GM19238 (cell line): Measurements from ENCODE around the gene ZNF48.
A peak's percentile ranks its signal among the peaks of the same experiment; 100 is the strongest.
"Not testable (repeated sequence)": the region's sequence is repeated elsewhere in the genome, so short reads cannot be mapped to it uniquely, and the experiment has no call there.

Experiments
- DNase-seq: peaks from one replicate; pipeline ENCODE4 v3.0.0; 2011; ENCODE audit warnings: low spot score; ENCODE audit not compliant: insufficient read length

Gene ZNF48

GRCh38 chr16:30378236-30379157, 16.7 kb upstream of the ZNF48 start:
- DNase-seq, result peak; percentile 95

GRCh38 chr16:30379158-30379783, 15.9 kb upstream of the ZNF48 start:
- DNase-seq, result no peak

GRCh38 chr16:30380072-30380802, 15.0 kb upstream of the ZNF48 start:
- DNase-seq, result no peak

GRCh38 chr16:30380803-30381208, 14.4 kb upstream of the ZNF48 start:
- no peak for DNase-seq

- DNase-seq, result no peak
Observed at GRCh38 chr16:30381291-30382041, 13.8 kb upstream of the ZNF48 start.

GRCh38 chr16:30382111-30382881, 12.9 kb upstream of the ZNF48 start, which contains the start of gene SEPTIN1:
SEPTIN1 (minus strand) TSS chr16:30382561; CDS start chr16:30382542, 19 bp downstream.
- peak; percentile 75 for DNase-seq

- no peak for DNase-seq
Observed at GRCh38 chr16:30383521-30383920, 11.7 kb upstream of the ZNF48 start.

- DNase-seq, result no peak
Observed at GRCh38 chr16:30394592-30395154, 547 bp upstream of the ZNF48 start.

- DNase-seq, result no peak
Observed at GRCh38 chr16:30395992-30396585, 869 bp downstream of the ZNF48 start.

- not testable (repeated sequence) for DNase-seq
Observed at GRCh38 chr16:30396627-30397026, 1.4 kb downstream of the ZNF48 start.

GRCh38 chr16:30397056-30397455, 1.8 kb downstream of the ZNF48 start:
- no peak for DNase-seq

- DNase-seq, result no peak
Observed at GRCh38 chr16:30397776-30398660, 2.8 kb downstream of the ZNF48 start.

- no peak for DNase-seq
Observed at GRCh38 chr16:30398661-30399434, 3.6 kb downstream of the ZNF48 start.

- no peak for DNase-seq
Observed at GRCh38 chr16:30399435-30400186, 4.4 kb downstream of the ZNF48 start.

GRCh38 chr16:30401768-30402425, 6.7 kb downstream of the ZNF48 start:
- DNase-seq, result no peak

- DNase-seq, result no peak
Observed at GRCh38 chr16:30406795-30407101, 11.5 kb downstream of the ZNF48 start.
